ENCODE measurements around the gene FTCD.

DNA sequence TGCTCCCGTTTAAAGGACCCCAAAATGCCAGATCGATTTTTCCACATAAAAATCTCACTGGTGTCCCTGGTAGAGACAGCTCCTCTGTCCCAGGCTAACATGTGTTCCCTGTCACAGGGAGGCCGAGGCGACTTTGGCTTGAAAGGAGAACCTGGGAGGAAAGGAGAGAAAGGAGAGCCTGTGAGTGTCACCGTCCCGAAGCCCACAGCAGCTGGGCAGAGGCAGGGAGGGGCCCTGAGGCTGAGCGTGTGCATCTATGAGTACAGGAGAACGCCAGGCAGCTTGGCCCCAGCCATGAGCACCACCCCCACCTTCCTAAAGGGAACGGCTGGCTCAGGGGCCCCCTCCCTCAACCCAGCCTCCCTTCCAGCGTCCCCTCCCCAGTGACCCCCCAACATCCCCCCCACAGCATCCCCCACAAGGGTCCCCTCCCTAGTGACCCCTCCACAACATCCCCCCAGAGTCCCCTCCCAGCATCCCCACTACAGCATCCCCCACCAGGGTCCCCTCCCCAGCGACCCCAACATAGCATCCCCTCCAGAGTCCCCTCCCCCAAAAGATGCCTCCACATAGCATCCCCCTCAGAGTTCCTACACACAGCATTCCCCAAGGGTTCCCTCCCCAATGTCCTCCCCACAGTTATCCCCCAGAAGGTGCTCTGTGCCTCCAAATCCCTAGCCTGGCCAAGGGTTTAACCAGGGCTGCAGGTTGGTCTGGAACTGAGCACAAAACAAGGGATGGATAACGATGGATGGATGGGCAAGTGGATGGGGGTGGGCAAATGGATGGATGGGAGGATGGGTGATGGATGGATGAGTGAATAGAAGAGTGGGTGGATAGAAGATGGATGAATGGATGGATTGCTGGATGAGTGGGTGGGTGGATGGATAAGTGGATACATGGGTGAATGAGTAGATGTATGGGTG, 32.4 kb downstream of the FTCD start:
- TF ChIP-seq, protein P1, sequence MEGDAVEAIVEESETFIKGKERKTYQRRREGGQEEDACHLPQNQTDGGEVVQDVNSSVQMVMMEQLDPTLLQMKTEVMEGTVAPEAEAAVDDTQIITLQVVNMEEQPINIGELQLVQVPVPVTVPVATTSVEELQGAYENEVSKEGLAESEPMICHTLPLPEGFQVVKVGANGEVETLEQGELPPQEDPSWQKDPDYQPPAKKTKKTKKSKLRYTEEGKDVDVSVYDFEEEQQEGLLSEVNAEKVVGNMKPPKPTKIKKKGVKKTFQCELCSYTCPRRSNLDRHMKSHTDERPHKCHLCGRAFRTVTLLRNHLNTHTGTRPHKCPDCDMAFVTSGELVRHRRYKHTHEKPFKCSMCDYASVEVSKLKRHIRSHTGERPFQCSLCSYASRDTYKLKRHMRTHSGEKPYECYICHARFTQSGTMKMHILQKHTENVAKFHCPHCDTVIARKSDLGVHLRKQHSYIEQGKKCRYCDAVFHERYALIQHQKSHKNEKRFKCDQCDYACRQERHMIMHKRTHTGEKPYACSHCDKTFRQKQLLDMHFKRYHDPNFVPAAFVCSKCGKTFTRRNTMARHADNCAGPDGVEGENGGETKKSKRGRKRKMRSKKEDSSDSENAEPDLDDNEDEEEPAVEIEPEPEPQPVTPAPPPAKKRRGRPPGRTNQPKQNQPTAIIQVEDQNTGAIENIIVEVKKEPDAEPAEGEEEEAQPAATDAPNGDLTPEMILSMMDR (IDR thresholded peaks at IDR 0.05): no peak
- TF ChIP-seq SIN3A (IDR thresholded peaks at IDR 0.05; ENCODE audit: borderline replicate concordance, insufficient read depth, low read depth, low read length): no peak
- no peak for TF ChIP-seq POLR2AphosphoS5 (IDR thresholded peaks at IDR 0.05; ENCODE audit: low read depth, low read length)
- TF ChIP-seq, protein P2, sequence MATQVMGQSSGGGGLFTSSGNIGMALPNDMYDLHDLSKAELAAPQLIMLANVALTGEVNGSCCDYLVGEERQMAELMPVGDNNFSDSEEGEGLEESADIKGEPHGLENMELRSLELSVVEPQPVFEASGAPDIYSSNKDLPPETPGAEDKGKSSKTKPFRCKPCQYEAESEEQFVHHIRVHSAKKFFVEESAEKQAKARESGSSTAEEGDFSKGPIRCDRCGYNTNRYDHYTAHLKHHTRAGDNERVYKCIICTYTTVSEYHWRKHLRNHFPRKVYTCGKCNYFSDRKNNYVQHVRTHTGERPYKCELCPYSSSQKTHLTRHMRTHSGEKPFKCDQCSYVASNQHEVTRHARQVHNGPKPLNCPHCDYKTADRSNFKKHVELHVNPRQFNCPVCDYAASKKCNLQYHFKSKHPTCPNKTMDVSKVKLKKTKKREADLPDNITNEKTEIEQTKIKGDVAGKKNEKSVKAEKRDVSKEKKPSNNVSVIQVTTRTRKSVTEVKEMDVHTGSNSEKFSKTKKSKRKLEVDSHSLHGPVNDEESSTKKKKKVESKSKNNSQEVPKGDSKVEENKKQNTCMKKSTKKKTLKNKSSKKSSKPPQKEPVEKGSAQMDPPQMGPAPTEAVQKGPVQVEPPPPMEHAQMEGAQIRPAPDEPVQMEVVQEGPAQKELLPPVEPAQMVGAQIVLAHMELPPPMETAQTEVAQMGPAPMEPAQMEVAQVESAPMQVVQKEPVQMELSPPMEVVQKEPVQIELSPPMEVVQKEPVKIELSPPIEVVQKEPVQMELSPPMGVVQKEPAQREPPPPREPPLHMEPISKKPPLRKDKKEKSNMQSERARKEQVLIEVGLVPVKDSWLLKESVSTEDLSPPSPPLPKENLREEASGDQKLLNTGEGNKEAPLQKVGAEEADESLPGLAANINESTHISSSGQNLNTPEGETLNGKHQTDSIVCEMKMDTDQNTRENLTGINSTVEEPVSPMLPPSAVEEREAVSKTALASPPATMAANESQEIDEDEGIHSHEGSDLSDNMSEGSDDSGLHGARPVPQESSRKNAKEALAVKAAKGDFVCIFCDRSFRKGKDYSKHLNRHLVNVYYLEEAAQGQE (IDR thresholded peaks at IDR 0.05; ENCODE audit: insufficient read depth in 1 of 2, low read depth in 2 of 2, low read length in 1 of 2): no peak

All from Panc1 (cell line).